Measurements from ENCODE around the gene ID2. TPM values are rescaled to one million over a fixed set of nuclear protein-coding genes. Genes with fewer than 3 reads are reported as not detected.
"Not testable (repeated sequence)": the region's sequence is repeated elsewhere in the genome, so short reads cannot be mapped to it uniquely, and the experiment has no call there.

ID2 gene
- total RNA-seq, 1 experiment from 2014 or later: 2.1 TPM

DNA sequence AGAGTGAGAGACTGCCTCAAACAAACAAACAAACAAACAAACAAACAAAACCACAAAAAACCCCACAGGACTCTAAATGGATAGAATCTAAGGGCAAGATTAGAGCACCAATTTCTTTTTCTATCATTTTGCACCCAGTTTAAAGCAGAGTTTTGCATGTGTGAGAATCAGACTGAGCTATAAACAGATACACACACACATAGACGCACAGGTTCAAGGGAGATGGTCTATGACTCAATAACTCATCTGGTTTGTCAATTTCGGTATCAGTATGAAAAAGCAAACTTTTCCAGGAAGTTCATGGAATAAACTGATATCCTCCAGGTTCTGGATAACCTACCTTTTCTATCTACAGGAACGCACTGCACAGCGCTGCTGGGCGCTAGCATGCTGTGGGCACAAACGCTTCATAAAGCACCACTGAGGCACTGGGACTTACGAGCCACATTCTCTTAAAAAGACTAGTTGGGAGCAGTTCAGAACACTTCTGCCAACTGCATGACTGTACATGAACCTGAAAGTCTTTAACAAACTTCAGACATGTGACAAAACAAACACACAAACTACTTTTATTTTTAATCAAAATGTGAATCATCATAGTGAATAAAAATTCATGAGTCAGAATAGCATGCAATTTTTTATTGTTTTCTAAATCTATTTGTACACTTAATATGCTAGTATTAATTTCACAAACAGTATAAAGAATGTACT, 46.6 kb downstream of the ID2 start:
- no TSS peak for BruUV-seq (replicated peaks)
- Histone ChIP-seq H3K27me3 (ENCODE audit: control insufficient read depth, insufficient read depth, low read length) (no peaks in the 10 kb centered on the region), H3K4me3 (ENCODE audit: low read depth in 2 of 2, low read length in 2 of 2) (no peak overlapping the region), H3K36me3 (ENCODE audit: control insufficient read depth, insufficient read depth, low read length) (peaks cover 2% of the 10 kb centered on the region), H3K4me1 (ENCODE audit: control insufficient read depth, insufficient read depth, low read length) (no peaks in the 10 kb centered on the region), H3K9me3 (ENCODE audit: control insufficient read depth, insufficient read depth, low read depth, low read length) (no peaks in the 10 kb centered on the region), H3K27ac (ENCODE audit: low read length) (no peak overlapping the region)
- POLR2A ChIA-PET: no interaction called here
- in situ Hi-C loops (cut with HindIII; ENCODE audit: low pct_unique_long_range_greater_than_20kb, low sequenced_read_pairs) (no loop called here), intact Hi-C loops (cut with micrococcal nuclease; ENCODE audit: unreplicated experiment) (no loop called here)
- no peak for DNase-seq (ENCODE audit: low read depth, low spot score)
- TF ChIP-seq SIN3A (IDR thresholded peaks at IDR 0.05; ENCODE audit: borderline replicate concordance, insufficient read depth, low read depth, low read length) (no peak), POLR2AphosphoS5 (IDR thresholded peaks at IDR 0.05; ENCODE audit: low read depth, low read length) (no peak), TCF7L2 (IDR thresholded peaks at IDR 0.05; ENCODE audit: low read depth, low read length) (no peak)
- TF ChIP-seq, protein P1, sequence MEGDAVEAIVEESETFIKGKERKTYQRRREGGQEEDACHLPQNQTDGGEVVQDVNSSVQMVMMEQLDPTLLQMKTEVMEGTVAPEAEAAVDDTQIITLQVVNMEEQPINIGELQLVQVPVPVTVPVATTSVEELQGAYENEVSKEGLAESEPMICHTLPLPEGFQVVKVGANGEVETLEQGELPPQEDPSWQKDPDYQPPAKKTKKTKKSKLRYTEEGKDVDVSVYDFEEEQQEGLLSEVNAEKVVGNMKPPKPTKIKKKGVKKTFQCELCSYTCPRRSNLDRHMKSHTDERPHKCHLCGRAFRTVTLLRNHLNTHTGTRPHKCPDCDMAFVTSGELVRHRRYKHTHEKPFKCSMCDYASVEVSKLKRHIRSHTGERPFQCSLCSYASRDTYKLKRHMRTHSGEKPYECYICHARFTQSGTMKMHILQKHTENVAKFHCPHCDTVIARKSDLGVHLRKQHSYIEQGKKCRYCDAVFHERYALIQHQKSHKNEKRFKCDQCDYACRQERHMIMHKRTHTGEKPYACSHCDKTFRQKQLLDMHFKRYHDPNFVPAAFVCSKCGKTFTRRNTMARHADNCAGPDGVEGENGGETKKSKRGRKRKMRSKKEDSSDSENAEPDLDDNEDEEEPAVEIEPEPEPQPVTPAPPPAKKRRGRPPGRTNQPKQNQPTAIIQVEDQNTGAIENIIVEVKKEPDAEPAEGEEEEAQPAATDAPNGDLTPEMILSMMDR (IDR thresholded peaks at IDR 0.05): no peak
- TF ChIP-seq, protein P2, sequence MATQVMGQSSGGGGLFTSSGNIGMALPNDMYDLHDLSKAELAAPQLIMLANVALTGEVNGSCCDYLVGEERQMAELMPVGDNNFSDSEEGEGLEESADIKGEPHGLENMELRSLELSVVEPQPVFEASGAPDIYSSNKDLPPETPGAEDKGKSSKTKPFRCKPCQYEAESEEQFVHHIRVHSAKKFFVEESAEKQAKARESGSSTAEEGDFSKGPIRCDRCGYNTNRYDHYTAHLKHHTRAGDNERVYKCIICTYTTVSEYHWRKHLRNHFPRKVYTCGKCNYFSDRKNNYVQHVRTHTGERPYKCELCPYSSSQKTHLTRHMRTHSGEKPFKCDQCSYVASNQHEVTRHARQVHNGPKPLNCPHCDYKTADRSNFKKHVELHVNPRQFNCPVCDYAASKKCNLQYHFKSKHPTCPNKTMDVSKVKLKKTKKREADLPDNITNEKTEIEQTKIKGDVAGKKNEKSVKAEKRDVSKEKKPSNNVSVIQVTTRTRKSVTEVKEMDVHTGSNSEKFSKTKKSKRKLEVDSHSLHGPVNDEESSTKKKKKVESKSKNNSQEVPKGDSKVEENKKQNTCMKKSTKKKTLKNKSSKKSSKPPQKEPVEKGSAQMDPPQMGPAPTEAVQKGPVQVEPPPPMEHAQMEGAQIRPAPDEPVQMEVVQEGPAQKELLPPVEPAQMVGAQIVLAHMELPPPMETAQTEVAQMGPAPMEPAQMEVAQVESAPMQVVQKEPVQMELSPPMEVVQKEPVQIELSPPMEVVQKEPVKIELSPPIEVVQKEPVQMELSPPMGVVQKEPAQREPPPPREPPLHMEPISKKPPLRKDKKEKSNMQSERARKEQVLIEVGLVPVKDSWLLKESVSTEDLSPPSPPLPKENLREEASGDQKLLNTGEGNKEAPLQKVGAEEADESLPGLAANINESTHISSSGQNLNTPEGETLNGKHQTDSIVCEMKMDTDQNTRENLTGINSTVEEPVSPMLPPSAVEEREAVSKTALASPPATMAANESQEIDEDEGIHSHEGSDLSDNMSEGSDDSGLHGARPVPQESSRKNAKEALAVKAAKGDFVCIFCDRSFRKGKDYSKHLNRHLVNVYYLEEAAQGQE (IDR thresholded peaks at IDR 0.05; ENCODE audit: insufficient read depth in 1 of 2, low read depth in 2 of 2, low read length in 1 of 2): no peak
- CTCF ChIA-PET: no interaction called here
- no peak for ATAC-seq

DNA sequence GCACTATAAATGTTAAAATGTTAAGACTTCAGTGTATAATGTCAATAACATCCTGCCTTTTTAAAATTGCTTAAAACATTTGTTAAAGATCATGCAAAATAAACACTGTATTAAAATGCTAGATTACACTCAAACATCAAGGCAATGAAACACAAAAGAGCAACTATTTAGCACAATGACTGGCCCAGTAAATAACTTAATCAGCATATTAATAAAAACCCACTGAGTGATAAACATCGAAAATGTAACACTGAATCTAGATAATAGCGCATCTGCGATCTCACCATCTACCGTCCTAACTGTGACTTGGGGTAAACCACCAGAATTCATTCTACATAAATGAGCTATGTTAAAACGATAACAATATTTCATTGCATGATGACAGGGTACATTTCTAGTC, 47.2 kb downstream of the ID2 start:
- H3K9me3 ChIP-seq (ENCODE audit: control insufficient read depth, insufficient read depth, low read depth, low read length); intact Hi-C loops (cut with micrococcal nuclease; ENCODE audit: unreplicated experiment); CTCF ChIA-PET; H3K36me3 ChIP-seq (ENCODE audit: control insufficient read depth, insufficient read depth, low read length); H3K27ac ChIP-seq (ENCODE audit: low read length); H3K4me1 ChIP-seq (ENCODE audit: control insufficient read depth, insufficient read depth, low read length); H3K4me3 ChIP-seq (ENCODE audit: low read depth in 2 of 2, low read length in 2 of 2); DNase-seq (ENCODE audit: low read depth, low spot score); ATAC-seq; H3K27me3 ChIP-seq (ENCODE audit: control insufficient read depth, insufficient read depth, low read length); BruUV-seq (replicated peaks); in situ Hi-C loops (cut with HindIII; ENCODE audit: low pct_unique_long_range_greater_than_20kb, low sequenced_read_pairs); POLR2A ChIA-PET: not testable (repeated sequence)

DNA sequence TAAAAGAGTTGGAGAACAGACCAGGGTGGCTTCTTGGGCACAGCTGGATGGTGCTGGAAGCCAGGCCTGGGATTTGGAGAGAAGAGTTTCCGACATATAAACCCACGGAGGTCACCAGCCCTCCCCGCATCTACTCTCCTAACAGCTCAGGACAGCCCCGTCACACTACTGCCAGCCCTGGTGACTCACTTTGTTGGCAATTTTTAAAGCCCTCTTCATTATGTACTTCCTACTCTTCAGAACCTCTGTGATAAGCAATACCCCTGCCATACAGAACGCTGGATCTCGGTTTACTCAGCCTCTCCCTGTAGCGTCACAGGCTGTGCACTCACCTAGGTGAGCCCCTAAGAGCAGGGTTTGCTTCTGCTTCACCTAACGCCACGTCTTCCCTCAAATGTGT, 48.1 kb downstream of the ID2 start:
- no peak overlapping the region for H3K4me3 ChIP-seq (ENCODE audit: low read depth in 2 of 2, low read length in 2 of 2)
- POLR2A ChIA-PET: no interaction called here
- H3K9me3 ChIP-seq (ENCODE audit: control insufficient read depth, insufficient read depth, low read depth, low read length): no peaks in the 10 kb centered on the region
- no peak for ATAC-seq
- in situ Hi-C loops (cut with HindIII; ENCODE audit: low pct_unique_long_range_greater_than_20kb, low sequenced_read_pairs): no loop called here
- H3K27ac ChIP-seq (ENCODE audit: low read length): no peak overlapping the region
- CTCF ChIA-PET: no interaction called here
- intact Hi-C loops (cut with micrococcal nuclease; ENCODE audit: unreplicated experiment): no loop called here
- no peaks in the 10 kb centered on the region for H3K4me1 ChIP-seq (ENCODE audit: control insufficient read depth, insufficient read depth, low read length)
- BruUV-seq (replicated peaks): no TSS peak
- peaks cover 6% of the 10 kb centered on the region for H3K36me3 ChIP-seq (ENCODE audit: control insufficient read depth, insufficient read depth, low read length)
- TF ChIP-seq TCF7L2 (IDR thresholded peaks at IDR 0.05; ENCODE audit: low read depth, low read length): no peak
- TF ChIP-seq, protein P2 (IDR thresholded peaks at IDR 0.05; ENCODE audit: insufficient read depth in 1 of 2, low read depth in 2 of 2, low read length in 1 of 2): no peak
- TF ChIP-seq, protein P1 (IDR thresholded peaks at IDR 0.05): no peak
- no peak for TF ChIP-seq SIN3A (IDR thresholded peaks at IDR 0.05; ENCODE audit: borderline replicate concordance, insufficient read depth, low read depth, low read length)
- TF ChIP-seq POLR2AphosphoS5 (IDR thresholded peaks at IDR 0.05; ENCODE audit: low read depth, low read length): no peak
- no peak for DNase-seq (ENCODE audit: low read depth, low spot score)
- no peaks in the 10 kb centered on the region for H3K27me3 ChIP-seq (ENCODE audit: control insufficient read depth, insufficient read depth, low read length)
